ENCODE results near the gene WDR17. TPM values are rescaled to one million over a fixed set of nuclear protein-coding genes. Genes with fewer than 3 reads are reported as not detected.

WDR17 gene
- 3.3 and 5.1 TPM in 2 replicates for total RNA-seq

GRCh38 chr4:176065435-176066291 lies at the start of gene WDR17:
TSS of gene WDR17 (plus strand) at chr4:176065841. CDS start at chr4:176111581, 45,740 bp downstream.

GRCh38 chr4:176195184-176195978 lies 129.7 kb downstream of the WDR17 start, which contains the start of gene SPATA4:
TSS of gene SPATA4 (minus strand) at chr4:176195585. CDS start at chr4:176195562, 23 bp downstream.

Other genes with a start within 250 kb of the WDR17 start
- gene SPATA4, start 129.7 kb downstream of the WDR17 start, total RNA-seq, result 0.15 and 0.17 TPM in 2 replicates
- gene ASB5, start 203.4 kb downstream of the WDR17 start, total RNA-seq, result under 0.01 and 1.2 TPM in 2 replicates

Measured in smooth muscle cell of trachea (primary cell).